Esophagus squamous epithelium (tissue), 4 donors: Measurements from ENCODE around the gene BSDC1.

ENCODE experiments used
- CTCF ChIP-seq, 6 experiments: fragments of 450-650 bp in 4 of 6; fragments of 200-600 bp in 2 of 6; sonication (generic) in 2 of 6; IDR thresholded peaks; one replicate each; pipeline ENCODE4 v1.5.1; 2016 to 2019; ENCODE audit warnings: antibody characterized with exemption in 6 of 6, mild to moderate bottlenecking in 4 of 6, moderate library complexity in 4 of 6
- POLR2A ChIP-seq, 4 donors: fragments of 450-650 bp; IDR thresholded peaks; one replicate each; pipeline ENCODE4 v1.6.1; 2017; ENCODE audit warnings: antibody characterized with exemption in 4 of 4, mild to moderate bottlenecking in 4 of 4, moderate library complexity in 3 of 4

- TF ChIP-seq CTCF (IDR thresholded peaks at IDR 0.05) (peak in 2 of 6 experiments; percentile 4 to 12), POLR2A (IDR thresholded peaks at IDR 0.05) (peak in 3 of 4 donors; percentile 80 to 94 (median 91))
Measured at GRCh38 chr1:32394141-32394889, at the start of gene BSDC1.
